Left cardiac atrium (tissue), 4 donors: ENCODE results near the gene KIF20B. TPM values are rescaled to one million over a fixed set of nuclear protein-coding genes. Genes with fewer than 3 reads are reported as not detected.
"Not testable (repeated sequence)": the region's sequence is repeated elsewhere in the genome, so short reads cannot be mapped to it uniquely, and the experiment has no call there.

Experiments
- ATAC-seq, 2 donors: fragments of 200-7000 bp; cut with Tn5 transposase; one replicate each; pipeline ENCODE4 v1.9.1; 2020; ENCODE audit warnings: mild to moderate bottlenecking in 2 of 2, moderate library complexity in 2 of 2
- DNase-seq: peaks from one replicate; pipeline ENCODE4 v3.0.0-alpha.2; 2020
- intact Hi-C, 2 donors: fragments of 100-400 bp; cut with DNase I; formaldehyde crosslinking; loops; one replicate each; pipeline versions ENCODE4 v1.14.1 to v1.15.1; 2022 to 2023
- total RNA-seq, 2 donors: library from RNA; stranded (reverse); fragmentation: NEBNext Ultra II Directional; extraction: Animal tissue kit (Norgen Biotek cat#: 25700); gene quantifications; one replicate each; pipeline ENCODE4 v1.2.1, GENCODE V29; 2021
- donor health status: DM: no; HTN: yes; CAD: no.
- donor health status: DM: no; HTN: yes; CAD: no; lungs with severe emphysema.
- donor health status: DM: yes; HTN: yes; CAD: no.
- donor health status: Dilated cardiomyopathy.

KIF20B gene
- total RNA-seq, 2 donors from 2014 or later, result 1.6 to 4.0 TPM

- ATAC-seq, result no peak
- DNase-seq, result no peak
- intact Hi-C loops, result no loop called here
Measured at GRCh38 chr10:89815049-89815853, 113.9 kb downstream of the KIF20B start.

- DNase-seq, intact Hi-C loops, ATAC-seq: not testable (repeated sequence)
Measured at GRCh38 chr10:89819008-89819407, 117.6 kb downstream of the KIF20B start.

Other genes starting within 250 kb of the KIF20B start
- 1 to 10 TPM; 2.3 to 6.2 TPM for gene SLC16A12, start 166.0 kb upstream of the KIF20B start, total RNA-seq
- gene PANK1, start 56.3 kb upstream of the KIF20B start, total RNA-seq, result 10 to 100 TPM in 1 of 2 donors, 1 to 10 TPM in 1; 7.6 to 11.1 TPM